Activated naive CD4-positive, alpha-beta T cell treated with anti-CD3 and anti-CD28 coated beads for 36 hours (primary cell): ENCODE results near the gene PARN. TPM values are rescaled to one million over a fixed set of nuclear protein-coding genes. Genes with fewer than 3 reads are reported as not detected.

Source experiments
- CTCF ChIA-PET: fragments of 350-600 bp; sonication (Branson Sonifier 250); formaldehyde crosslinking; loops from one replicate; lab custom pipeline; 2021; ENCODE audit warnings: antibody characterized with exemption; lab: Charles Lee
- DNase-seq: peaks from one replicate; pipeline ENCODE4 v3.0.0-alpha.2; 2020
- H3K27ac Mint-ChIP-seq: one replicate; pipeline ENCODE4 v1.8.0; 2021; ENCODE audit warnings: mild to moderate bottlenecking, mixed read lengths
- H3K27me3 Mint-ChIP-seq: one replicate; pipeline ENCODE4 v1.8.0; 2021; ENCODE audit warnings: low read depth, mixed read lengths
- H3K36me3 Mint-ChIP-seq: one replicate; pipeline ENCODE4 v1.8.0; 2021; ENCODE audit warnings: low read depth, mixed read lengths
- H3K4me1 Mint-ChIP-seq: one replicate; pipeline ENCODE4 v1.8.0; 2021; ENCODE audit warnings: low read depth, mixed read lengths
- H3K4me3 Mint-ChIP-seq: one replicate; pipeline ENCODE4 v1.8.0; 2021; ENCODE audit warnings: mild to moderate bottlenecking, moderate library complexity, mixed read lengths
- H3K9me3 Mint-ChIP-seq: one replicate; pipeline ENCODE4 v1.8.0; 2021; ENCODE audit warnings: mixed read lengths
- intact Hi-C: fragments of 100-400 bp; cut with micrococcal nuclease; formaldehyde crosslinking; loops from one replicate; pipeline ENCODE4 v1.15.1; 2023
- total RNA-seq, 2 experiments: library from RNA; stranded (reverse); gene quantifications; one replicate each; pipeline ENCODE4 v1.2.3, GENCODE V29; 2021

The PARN gene
- total RNA-seq, 2 experiments from 2014 or later, result 41.8 to 44.0 TPM

DNA sequence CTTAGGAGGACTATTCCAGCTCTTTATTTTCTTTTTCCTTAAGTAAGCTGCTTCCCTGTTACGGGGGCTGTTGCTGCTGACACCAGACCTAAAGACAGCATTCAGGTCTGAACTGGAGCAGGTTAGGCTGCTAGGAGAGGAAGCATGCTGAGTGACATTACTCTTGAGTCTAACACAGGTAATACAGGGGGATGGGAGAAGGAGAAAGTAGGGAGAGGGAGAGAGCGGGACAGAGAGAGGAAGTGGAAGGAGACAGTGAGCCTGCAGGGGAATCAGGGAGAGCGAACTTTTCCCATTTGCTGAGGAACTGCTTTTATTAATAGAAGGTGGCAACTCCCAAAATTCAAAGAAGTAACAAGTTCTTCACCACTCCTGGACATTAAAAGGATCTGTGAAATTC lies 130.9 kb downstream of the PARN start:
- DNase-seq, result no peak
- Mint-ChIP-seq H3K4me1 (peaks cover 17% of the 10 kb centered on the region), H3K27ac (no peak overlapping the region), H3K4me3 (no peak overlapping the region), H3K36me3 (peaks cover 11% of the 10 kb centered on the region), H3K27me3 (no peaks in the 10 kb centered on the region), H3K9me3 (no peaks in the 10 kb centered on the region)
- CTCF ChIA-PET, result no interaction called here
- intact Hi-C loops, result no loop called here

DNA sequence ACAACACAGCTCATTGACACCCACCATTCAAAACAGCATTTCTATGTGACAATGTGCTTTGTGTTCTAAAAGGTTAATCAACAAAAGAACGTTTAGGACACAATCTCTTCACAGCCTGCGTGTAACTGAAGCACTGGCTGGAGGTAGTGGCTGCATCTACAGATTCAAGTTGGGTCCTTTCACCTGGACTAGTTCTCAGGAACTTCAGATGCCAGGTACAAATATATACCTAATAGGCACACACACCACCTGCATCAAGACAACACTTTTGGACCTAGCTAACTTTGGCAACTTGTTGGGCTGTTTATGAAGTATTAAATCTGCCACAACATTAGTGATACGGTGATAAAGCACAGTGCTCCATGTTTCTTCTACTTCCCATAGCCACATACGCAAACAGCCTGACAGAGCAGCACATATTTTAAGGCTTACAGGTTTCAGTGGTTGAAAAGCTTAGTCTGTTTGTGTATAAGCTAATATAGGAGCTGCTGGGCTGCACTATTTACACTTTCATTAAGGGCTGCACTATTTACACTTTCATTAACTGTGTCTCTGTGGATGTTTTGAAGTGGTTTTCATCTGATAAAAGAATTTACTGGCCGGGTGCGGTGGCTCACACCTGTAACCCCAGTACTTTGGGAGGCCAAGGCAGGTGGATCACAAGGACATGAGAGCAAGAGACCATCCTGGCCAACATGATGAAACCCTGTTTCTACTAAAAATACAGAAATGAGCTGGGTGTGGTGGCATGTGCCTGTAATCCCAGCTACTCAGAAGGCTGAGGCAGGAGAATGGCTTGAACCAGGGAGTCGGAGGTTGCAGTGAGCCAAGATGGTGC lies 132.6 kb downstream of the PARN start:
- CTCF ChIA-PET, result interaction anchor here (0.9 kb wide), 1 partner anchor 31 kb away, joined by 3 read pairs; no protein-coding TSS in a partner anchor
- Mint-ChIP-seq H3K27me3 (no peaks in the 10 kb centered on the region), H3K9me3 (no peaks in the 10 kb centered on the region), H3K27ac (no peak overlapping the region), H3K4me3 (no peak overlapping the region), H3K36me3 (peaks cover 12% of the 10 kb centered on the region), H3K4me1 (peaks cover 19% of the 10 kb centered on the region)
- DNase-seq, result no peak
- intact Hi-C loops, result no loop called here

DNA sequence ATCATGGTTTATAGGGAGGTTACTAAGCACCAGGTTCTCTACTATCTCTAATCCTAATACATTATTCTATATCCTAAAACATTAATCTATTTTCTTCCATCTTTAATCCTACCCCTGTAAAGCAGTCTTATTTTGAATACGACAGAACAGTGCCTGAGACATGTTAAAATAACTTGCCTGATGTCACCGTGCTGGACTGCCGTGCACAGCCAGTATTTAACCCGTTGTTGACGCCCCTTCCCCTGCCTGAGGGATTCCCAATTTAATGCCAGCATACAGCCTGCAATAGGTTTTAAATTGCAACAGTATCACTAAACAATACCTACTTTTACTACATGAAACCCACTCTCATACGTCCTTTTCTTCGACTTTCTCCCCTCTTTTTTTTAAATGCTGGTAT lies 133.3 kb downstream of the PARN start:
- no peak for DNase-seq
- Mint-ChIP-seq H3K27me3 (no peaks in the 10 kb centered on the region), H3K4me1 (peaks cover 23% of the 10 kb centered on the region), H3K27ac (no peak overlapping the region), H3K4me3 (no peak overlapping the region), H3K9me3 (no peaks in the 10 kb centered on the region), H3K36me3 (peaks cover 12% of the 10 kb centered on the region)
- intact Hi-C loops, result no loop called here
- CTCF ChIA-PET, result no interaction called here

DNA sequence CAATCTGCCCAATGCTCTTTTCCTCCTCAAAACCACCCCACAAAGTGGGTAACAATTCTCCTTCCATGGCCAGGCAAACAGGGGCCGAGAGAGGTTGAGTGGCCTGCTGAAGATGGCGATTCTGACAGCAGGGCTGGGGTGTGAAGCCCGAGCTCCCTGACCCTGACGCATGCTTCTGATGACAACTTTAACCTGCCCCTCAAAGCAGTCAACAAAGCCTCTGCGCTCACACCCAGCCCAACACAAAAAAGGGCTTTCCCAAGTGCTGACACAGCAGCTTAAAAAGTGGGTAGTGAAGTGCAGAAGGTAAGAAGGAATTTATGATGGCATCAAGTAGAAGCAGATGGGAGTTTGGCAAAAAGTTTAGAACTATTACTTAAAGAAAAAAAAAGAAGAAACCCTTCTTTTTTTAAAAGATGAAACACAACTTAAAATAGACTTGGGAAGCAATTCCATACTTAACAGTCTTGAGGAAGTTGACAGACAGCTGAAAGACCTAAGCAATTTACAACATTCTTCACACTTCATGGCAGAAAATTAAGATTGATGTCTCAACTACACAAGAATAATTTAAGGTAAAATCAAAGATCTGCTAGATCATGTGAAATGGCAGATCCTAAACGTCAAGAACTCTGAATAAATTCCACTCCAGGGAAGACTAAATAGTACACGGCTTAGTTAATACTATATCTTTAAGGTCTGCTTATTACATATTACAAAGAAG lies 133.9 kb downstream of the PARN start:
- DNase-seq, result no peak
- peaks cover 12% of the 10 kb centered on the region for H3K36me3 Mint-ChIP-seq
- intact Hi-C loops, result no loop called here
- H3K4me3 Mint-ChIP-seq, result no peak overlapping the region
- peaks cover 20% of the 10 kb centered on the region for H3K4me1 Mint-ChIP-seq
- H3K27me3 Mint-ChIP-seq, result no peaks in the 10 kb centered on the region
- no peaks in the 10 kb centered on the region for H3K9me3 Mint-ChIP-seq
- CTCF ChIA-PET, result no interaction called here
- H3K27ac Mint-ChIP-seq, result no peak overlapping the region

GRCh38 chr16:14495213-14496046 lies 134.6 kb downstream of the PARN start:
- Mint-ChIP-seq H3K36me3 (peaks cover 12% of the 10 kb centered on the region), H3K27me3 (no peaks in the 10 kb centered on the region), H3K9me3 (no peaks in the 10 kb centered on the region), H3K4me1 (peaks cover 20% of the 10 kb centered on the region), H3K27ac (no peak overlapping the region), H3K4me3 (no peak overlapping the region)
- intact Hi-C loops, result no loop called here
- DNase-seq, result no peak
- CTCF ChIA-PET, result no interaction called here

- intact Hi-C loops, result no loop called here
- no peaks in the 10 kb centered on the region for H3K9me3 Mint-ChIP-seq
- H3K27me3 Mint-ChIP-seq, result no peaks in the 10 kb centered on the region
- CTCF ChIA-PET, result no interaction called here
- peaks cover 20% of the 10 kb centered on the region for H3K4me1 Mint-ChIP-seq
- peaks cover 12% of the 10 kb centered on the region for H3K36me3 Mint-ChIP-seq
- H3K4me3 Mint-ChIP-seq, result no peak overlapping the region
- no peak for DNase-seq
- no peak overlapping the region for H3K27ac Mint-ChIP-seq
Observed at GRCh38 chr16:14494396-14494966, 135.6 kb downstream of the PARN start.

DNA sequence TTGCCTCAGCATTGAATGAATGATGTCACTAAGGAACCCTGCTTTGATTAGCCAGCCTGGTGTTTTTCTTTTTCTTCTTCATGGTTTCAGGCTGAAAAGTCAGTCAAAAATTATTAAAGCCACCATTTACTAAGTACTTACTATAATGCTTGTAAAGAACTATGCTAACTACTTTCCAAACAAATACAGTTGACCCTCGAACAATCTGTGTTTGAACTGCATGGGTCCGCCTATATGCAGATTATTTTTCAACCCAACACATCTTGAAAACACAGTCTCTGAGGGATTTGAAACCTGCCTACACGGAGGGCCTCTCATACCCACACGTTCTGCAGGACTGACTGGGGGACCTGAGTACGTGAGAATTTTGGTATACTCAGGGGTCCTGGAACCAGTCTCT lies 136.3 kb downstream of the PARN start:
- Mint-ChIP-seq H3K27me3 (no peaks in the 10 kb centered on the region), H3K9me3 (no peaks in the 10 kb centered on the region), H3K4me3 (no peak overlapping the region), H3K4me1 (peaks cover 22% of the 10 kb centered on the region), H3K27ac (no peak overlapping the region), H3K36me3 (peaks cover 12% of the 10 kb centered on the region)
- DNase-seq, result no peak
- CTCF ChIA-PET, result no interaction called here
- intact Hi-C loops, result no loop called here

GRCh38 chr16:14492614-14493013 lies 137.4 kb downstream of the PARN start:
- intact Hi-C loops, result no loop called here
- H3K4me3 Mint-ChIP-seq, result no peak overlapping the region
- no peak overlapping the region for H3K27ac Mint-ChIP-seq
- H3K27me3 Mint-ChIP-seq, result no peaks in the 10 kb centered on the region
- CTCF ChIA-PET, result no interaction called here
- H3K4me1 Mint-ChIP-seq, result peaks cover 31% of the 10 kb centered on the region
- H3K9me3 Mint-ChIP-seq, result no peaks in the 10 kb centered on the region
- DNase-seq, result no peak
- peaks cover 9% of the 10 kb centered on the region for H3K36me3 Mint-ChIP-seq

DNA sequence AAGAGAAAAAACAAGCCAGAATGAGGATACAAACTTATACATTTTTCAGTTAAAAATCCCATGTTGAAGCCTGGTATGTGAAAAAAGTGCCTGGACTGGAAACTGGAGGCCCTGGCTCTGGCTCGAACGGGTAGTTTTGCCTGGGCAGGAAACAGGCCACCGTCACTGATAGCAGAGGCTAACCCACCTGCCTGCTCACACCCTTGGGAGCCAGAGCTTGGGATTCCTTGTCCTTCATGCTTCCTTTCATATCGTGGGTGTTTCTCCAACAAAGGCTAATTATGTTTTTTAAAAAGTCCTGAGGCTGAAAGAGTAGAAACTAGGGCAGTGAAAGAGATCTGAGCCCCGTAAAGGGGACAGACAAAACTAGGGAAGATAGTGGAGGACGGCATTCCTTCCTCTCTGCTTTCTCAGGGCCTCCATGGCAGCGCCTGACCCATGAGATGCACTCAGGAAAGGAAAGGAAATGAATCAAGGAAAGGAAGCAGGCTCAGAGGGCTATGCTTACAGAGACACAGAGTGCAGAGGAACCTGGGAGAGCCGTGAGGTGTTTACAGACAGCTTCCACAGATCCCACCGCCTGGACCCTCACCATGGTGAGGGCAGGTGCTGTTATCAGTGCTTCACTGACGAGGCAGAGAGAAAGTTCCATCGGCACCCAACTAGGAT lies 138.1 kb downstream of the PARN start:
- Mint-ChIP-seq H3K4me3 (no peak overlapping the region), H3K36me3 (peaks cover 9% of the 10 kb centered on the region), H3K27me3 (no peaks in the 10 kb centered on the region), H3K4me1 (peaks cover 33% of the 10 kb centered on the region), H3K9me3 (no peaks in the 10 kb centered on the region), H3K27ac (no peak overlapping the region)
- no peak for DNase-seq
- CTCF ChIA-PET, result interaction anchor here (0.7 to 0.9 kb wide), 2 partner anchors 8 to 10 kb away, joined by 3 read pairs; no protein-coding TSS in a partner anchor
- intact Hi-C loops, result no loop called here

DNA sequence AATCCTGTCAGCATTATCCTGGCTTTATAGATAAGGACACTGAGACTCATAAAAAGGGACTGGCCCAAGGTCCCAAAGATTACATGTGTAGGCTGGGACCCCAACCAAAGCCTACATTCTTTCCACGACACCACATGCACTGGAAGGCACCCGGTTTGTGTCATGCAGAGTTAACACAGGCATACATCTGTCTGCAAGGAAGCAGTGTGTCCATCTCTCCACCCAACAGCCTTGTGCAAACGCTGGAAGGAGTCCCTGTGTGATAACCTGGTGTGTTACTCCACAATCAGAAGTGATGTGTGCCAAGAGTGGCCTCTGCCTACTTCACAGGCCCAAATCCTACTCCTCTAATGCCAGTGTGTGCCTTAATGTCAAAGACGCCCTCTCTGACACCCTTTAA lies 139.8 kb downstream of the PARN start:
- CTCF ChIA-PET, result no interaction called here
- peaks cover 33% of the 10 kb centered on the region for H3K4me1 Mint-ChIP-seq
- H3K4me3 Mint-ChIP-seq, result no peak overlapping the region
- no peaks in the 10 kb centered on the region for H3K9me3 Mint-ChIP-seq
- DNase-seq, result no peak
- intact Hi-C loops, result no loop called here
- H3K27ac Mint-ChIP-seq, result no peak overlapping the region
- H3K36me3 Mint-ChIP-seq, result peaks cover 9% of the 10 kb centered on the region
- no peaks in the 10 kb centered on the region for H3K27me3 Mint-ChIP-seq

DNA sequence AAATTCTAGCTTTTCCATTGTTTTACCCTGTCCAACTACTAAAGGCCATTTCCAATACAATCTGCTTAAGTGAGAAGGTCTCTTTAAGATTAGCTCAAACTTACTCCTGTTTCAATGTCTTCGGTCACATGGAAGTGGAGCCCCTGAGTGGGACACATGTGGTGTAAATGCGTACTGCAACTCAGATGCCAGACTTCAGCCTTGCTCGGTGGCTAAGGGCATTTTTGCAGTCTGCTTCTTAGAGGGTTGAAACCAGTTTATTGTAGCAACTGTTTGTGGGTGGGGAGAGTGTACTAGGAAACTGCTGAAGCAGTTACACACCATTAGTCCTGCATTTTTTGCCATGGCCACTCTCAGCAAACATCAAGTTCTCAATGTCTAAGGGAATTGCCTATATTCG lies 140.6 kb downstream of the PARN start:
- Mint-ChIP-seq H3K4me1 (peaks cover 30% of the 10 kb centered on the region), H3K36me3 (peaks cover 4% of the 10 kb centered on the region), H3K27me3 (no peaks in the 10 kb centered on the region), H3K27ac (no peak overlapping the region), H3K4me3 (no peak overlapping the region), H3K9me3 (no peaks in the 10 kb centered on the region)
- CTCF ChIA-PET, result interaction anchor here (0.6 to 0.7 kb wide), 4 partner anchors 13 to 570 kb away, joined by 3 to 4 read pairs (median 3); partner anchors contain the start of gene ERCC4
- peak; percentile 6 for DNase-seq
- intact Hi-C loops, result no loop called here
